ENCODE data around the gene PLEKHM2. TPM values are rescaled to one million over a fixed set of nuclear protein-coding genes. Genes with fewer than 3 reads are reported as not detected.

Gene PLEKHM2
- polyA plus RNA-seq, 1 donor from 2014 or later = 40.1 TPM

DNA sequence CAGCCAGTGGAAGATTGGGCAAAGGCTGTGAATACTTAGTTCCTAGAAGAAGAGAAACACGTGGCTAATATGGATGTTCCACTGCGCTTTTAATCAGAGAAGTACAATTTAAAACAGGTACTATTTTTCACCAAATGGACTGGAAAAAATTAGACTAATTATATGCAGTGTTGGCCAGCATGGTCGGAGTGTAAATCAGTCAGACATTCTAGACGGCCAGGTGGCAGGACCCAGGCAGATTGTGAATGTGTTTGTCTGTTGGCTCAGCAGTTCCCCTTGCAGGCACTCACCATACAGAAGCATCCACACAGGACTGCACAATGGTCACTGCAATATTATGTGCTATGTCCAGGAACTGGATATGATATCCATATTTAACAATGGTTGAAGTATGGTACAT lies 28.0 kb downstream of the PLEKHM2 start:
- TF ChIP-seq, protein P1, sequence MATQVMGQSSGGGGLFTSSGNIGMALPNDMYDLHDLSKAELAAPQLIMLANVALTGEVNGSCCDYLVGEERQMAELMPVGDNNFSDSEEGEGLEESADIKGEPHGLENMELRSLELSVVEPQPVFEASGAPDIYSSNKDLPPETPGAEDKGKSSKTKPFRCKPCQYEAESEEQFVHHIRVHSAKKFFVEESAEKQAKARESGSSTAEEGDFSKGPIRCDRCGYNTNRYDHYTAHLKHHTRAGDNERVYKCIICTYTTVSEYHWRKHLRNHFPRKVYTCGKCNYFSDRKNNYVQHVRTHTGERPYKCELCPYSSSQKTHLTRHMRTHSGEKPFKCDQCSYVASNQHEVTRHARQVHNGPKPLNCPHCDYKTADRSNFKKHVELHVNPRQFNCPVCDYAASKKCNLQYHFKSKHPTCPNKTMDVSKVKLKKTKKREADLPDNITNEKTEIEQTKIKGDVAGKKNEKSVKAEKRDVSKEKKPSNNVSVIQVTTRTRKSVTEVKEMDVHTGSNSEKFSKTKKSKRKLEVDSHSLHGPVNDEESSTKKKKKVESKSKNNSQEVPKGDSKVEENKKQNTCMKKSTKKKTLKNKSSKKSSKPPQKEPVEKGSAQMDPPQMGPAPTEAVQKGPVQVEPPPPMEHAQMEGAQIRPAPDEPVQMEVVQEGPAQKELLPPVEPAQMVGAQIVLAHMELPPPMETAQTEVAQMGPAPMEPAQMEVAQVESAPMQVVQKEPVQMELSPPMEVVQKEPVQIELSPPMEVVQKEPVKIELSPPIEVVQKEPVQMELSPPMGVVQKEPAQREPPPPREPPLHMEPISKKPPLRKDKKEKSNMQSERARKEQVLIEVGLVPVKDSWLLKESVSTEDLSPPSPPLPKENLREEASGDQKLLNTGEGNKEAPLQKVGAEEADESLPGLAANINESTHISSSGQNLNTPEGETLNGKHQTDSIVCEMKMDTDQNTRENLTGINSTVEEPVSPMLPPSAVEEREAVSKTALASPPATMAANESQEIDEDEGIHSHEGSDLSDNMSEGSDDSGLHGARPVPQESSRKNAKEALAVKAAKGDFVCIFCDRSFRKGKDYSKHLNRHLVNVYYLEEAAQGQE (IDR thresholded peaks at IDR 0.05; ENCODE audit: borderline replicate concordance) = no peak
- TF ChIP-seq EZH2 (IDR thresholded peaks at IDR 0.05; ENCODE audit: borderline replicate concordance, insufficient read depth, low read length, poor library complexity, severe bottlenecking) = no peak
- TF ChIP-seq EP300 (conservative IDR thresholded peaks at IDR 0.05; ENCODE audit: poor library complexity, severe bottlenecking) = no peak
- TF ChIP-seq MXI1 (conservative IDR thresholded peaks at IDR 0.05; ENCODE audit: poor library complexity, severe bottlenecking) = no peak
- no peak for TF ChIP-seq TAF1 (IDR thresholded peaks at IDR 0.05; ENCODE audit: low read depth)
- TF ChIP-seq RAD21 (conservative IDR thresholded peaks at IDR 0.05) = no peak
- TF ChIP-seq POLR2AphosphoS5 (IDR thresholded peaks at IDR 0.05) = no peak
- TF ChIP-seq SMC3 (conservative IDR thresholded peaks at IDR 0.05; ENCODE audit: poor library complexity) = no peak
- TF ChIP-seq, protein P2, sequence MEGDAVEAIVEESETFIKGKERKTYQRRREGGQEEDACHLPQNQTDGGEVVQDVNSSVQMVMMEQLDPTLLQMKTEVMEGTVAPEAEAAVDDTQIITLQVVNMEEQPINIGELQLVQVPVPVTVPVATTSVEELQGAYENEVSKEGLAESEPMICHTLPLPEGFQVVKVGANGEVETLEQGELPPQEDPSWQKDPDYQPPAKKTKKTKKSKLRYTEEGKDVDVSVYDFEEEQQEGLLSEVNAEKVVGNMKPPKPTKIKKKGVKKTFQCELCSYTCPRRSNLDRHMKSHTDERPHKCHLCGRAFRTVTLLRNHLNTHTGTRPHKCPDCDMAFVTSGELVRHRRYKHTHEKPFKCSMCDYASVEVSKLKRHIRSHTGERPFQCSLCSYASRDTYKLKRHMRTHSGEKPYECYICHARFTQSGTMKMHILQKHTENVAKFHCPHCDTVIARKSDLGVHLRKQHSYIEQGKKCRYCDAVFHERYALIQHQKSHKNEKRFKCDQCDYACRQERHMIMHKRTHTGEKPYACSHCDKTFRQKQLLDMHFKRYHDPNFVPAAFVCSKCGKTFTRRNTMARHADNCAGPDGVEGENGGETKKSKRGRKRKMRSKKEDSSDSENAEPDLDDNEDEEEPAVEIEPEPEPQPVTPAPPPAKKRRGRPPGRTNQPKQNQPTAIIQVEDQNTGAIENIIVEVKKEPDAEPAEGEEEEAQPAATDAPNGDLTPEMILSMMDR (IDR thresholded peaks at IDR 0.05; ENCODE audit: poor library complexity, severe bottlenecking) = no peak
- Histone ChIP-seq H3F3A (ENCODE audit: insufficient read depth, low read length, poor library complexity, severe bottlenecking) (no peaks in the 10 kb centered on the region), H3K9me3 (ENCODE audit: low read length) (no peaks in the 10 kb centered on the region), H2AFZ (ENCODE audit: low read depth, low read length) (no peak overlapping the region), H3K9ac (ENCODE audit: low read length) (no peak overlapping the region), H3K4me2 (ENCODE audit: low read length) (no peak overlapping the region), H3K27ac (ENCODE audit: low read length) (no peak overlapping the region), H3K36me3 (ENCODE audit: insufficient read depth, low read length) (no peaks in the 10 kb centered on the region), H3K9me2 (ENCODE audit: insufficient read depth, low read length) (no peaks in the 10 kb centered on the region), H3K4me3 (ENCODE audit: low read length) (no peak overlapping the region), H4K20me1 (ENCODE audit: insufficient read depth) (no peaks in the 10 kb centered on the region), H3K27me3 (ENCODE audit: insufficient read depth, low read depth, low read length) (no peaks in the 10 kb centered on the region), H3K79me2 (replicated peaks; ENCODE audit: insufficient read depth, low read length) (no peaks in the 10 kb centered on the region)

DNA sequence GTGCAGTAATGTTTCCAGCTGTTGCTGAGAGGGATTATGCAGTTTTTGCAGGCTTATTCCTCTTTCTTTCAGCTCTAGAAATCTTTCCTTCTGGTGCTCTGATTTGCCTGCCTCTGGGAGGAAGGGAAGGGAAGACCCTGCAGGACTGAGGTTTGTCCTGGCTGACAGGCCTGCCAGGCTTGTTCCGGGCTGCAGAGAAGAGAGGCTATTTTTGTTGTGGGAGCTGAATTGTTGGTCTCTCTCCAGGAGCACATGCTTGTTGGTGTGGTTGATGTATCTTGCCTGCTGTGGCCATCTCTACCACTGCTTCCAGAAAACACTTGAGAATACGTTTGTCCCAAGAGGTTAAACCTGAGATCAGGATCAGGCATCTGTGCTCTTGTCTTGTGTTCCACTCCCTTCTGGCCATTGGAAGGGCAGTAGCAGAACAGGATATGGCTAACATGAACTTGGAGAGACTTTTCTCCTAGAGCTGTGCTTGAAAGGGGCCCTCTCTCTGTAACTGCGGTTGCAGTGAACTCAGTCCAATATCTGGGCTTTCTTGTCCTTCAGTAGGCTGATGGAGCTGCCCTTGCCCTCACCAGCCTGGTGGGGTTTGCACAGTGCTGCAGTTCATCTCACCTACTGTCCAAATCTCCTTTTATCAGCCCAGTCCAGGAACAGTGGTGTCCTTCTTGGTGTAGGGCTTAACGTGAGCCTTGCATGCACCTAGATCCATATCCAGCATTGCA lies 30.5 kb downstream of the PLEKHM2 start:
- no peaks in the 10 kb centered on the region for H3K9me3 ChIP-seq (ENCODE audit: low read length)
- no peak overlapping the region for H3K4me2 ChIP-seq (ENCODE audit: low read length)
- no peaks in the 10 kb centered on the region for H3K79me2 ChIP-seq (replicated peaks; ENCODE audit: insufficient read depth, low read length)
- H3K36me3 ChIP-seq (ENCODE audit: insufficient read depth, low read length) = no peaks in the 10 kb centered on the region
- no peak for TF ChIP-seq SMC3 (conservative IDR thresholded peaks at IDR 0.05; ENCODE audit: poor library complexity)
- TF ChIP-seq, protein P1 (IDR thresholded peaks at IDR 0.05; ENCODE audit: borderline replicate concordance) = no peak
- TF ChIP-seq POLR2AphosphoS5 (IDR thresholded peaks at IDR 0.05) = no peak
- no peak for TF ChIP-seq EZH2 (IDR thresholded peaks at IDR 0.05; ENCODE audit: borderline replicate concordance, insufficient read depth, low read length, poor library complexity, severe bottlenecking)
- TF ChIP-seq RAD21 (conservative IDR thresholded peaks at IDR 0.05) = no peak
- TF ChIP-seq, protein P2 (IDR thresholded peaks at IDR 0.05; ENCODE audit: poor library complexity, severe bottlenecking) = no peak
- no peak for TF ChIP-seq TAF1 (IDR thresholded peaks at IDR 0.05; ENCODE audit: low read depth)
- TF ChIP-seq EP300 (conservative IDR thresholded peaks at IDR 0.05; ENCODE audit: poor library complexity, severe bottlenecking) = no peak
- no peak for TF ChIP-seq MXI1 (conservative IDR thresholded peaks at IDR 0.05; ENCODE audit: poor library complexity, severe bottlenecking)
- no peak overlapping the region for H3K27ac ChIP-seq (ENCODE audit: low read length)
- H3K9ac ChIP-seq (ENCODE audit: low read length) = no peak overlapping the region
- H2AFZ ChIP-seq (ENCODE audit: low read depth, low read length) = no peak overlapping the region
- H3K9me2 ChIP-seq (ENCODE audit: insufficient read depth, low read length) = no peaks in the 10 kb centered on the region
- no peaks in the 10 kb centered on the region for H3F3A ChIP-seq (ENCODE audit: insufficient read depth, low read length, poor library complexity, severe bottlenecking)
- no peak overlapping the region for H3K4me3 ChIP-seq (ENCODE audit: low read length)
- H3K27me3 ChIP-seq (ENCODE audit: insufficient read depth, low read depth, low read length) = no peaks in the 10 kb centered on the region
- H4K20me1 ChIP-seq (ENCODE audit: insufficient read depth) = no peaks in the 10 kb centered on the region
